NOMO-1 (cell line): Measurements from ENCODE around the gene OR6P1.

Experiments
- DNase-seq, 2 experiments: peaks; one replicate each; lab custom pipeline; 2025; ENCODE audit not compliant: unreplicated experiment in 2 of 2; lab: John Stamatoyannopoulos, UW

OR6P1 gene

GRCh38 chr1:158570480-158570879 is at the start of gene OR6P1:
TSS of gene OR6P1 (minus strand) at chr1:158570580. CDS start at chr1:158563604, 6,976 bp downstream.
- no peak for DNase-seq

- DNase-seq, result no peak
These were observed 43.4 kb upstream of the OR6P1 start for GRCh38 chr1:158613764-158614163.

GRCh38 chr1:158611916-158612315 is 41.5 kb upstream of the OR6P1 start:
- DNase-seq, result no peak

GRCh38 chr1:158607296-158607695 is 36.9 kb upstream of the OR6P1 start:
- DNase-seq, result no peak

- DNase-seq, result no peak
These were observed 34.6 kb upstream of the OR6P1 start, which contains the start of gene OR10Z1 for GRCh38 chr1:158604968-158605367. TSS of gene OR10Z1 (plus strand) at chr1:158605268. CDS start at chr1:158606439, 1,171 bp downstream.

GRCh38 chr1:158600735-158601134 is 30.4 kb upstream of the OR6P1 start:
- DNase-seq, result no peak

GRCh38 chr1:158586942-158587341 is 16.6 kb upstream of the OR6P1 start:
- DNase-seq, result no peak

GRCh38 chr1:158583962-158584361 is 13.6 kb upstream of the OR6P1 start:
- DNase-seq, result no peak

GRCh38 chr1:158579733-158580132 is 9.4 kb upstream of the OR6P1 start, which contains the start of gene OR10X1:
TSS of gene OR10X1 (minus strand) at chr1:158579899. CDS start at chr1:158579899, 0 bp downstream.
- DNase-seq, result no peak

- no peak for DNase-seq
These were observed 7.2 kb upstream of the OR6P1 start for GRCh38 chr1:158577561-158577960.

GRCh38 chr1:158572226-158572625 is 1.8 kb upstream of the OR6P1 start:
- no peak for DNase-seq

GRCh38 chr1:158564608-158565007 is 5.8 kb downstream of the OR6P1 start:
- peak; percentile 39 to 89 for DNase-seq

GRCh38 chr1:158563853-158564252 is 6.5 kb downstream of the OR6P1 start:
- DNase-seq, result peak; percentile 18 to 83

- no peak for DNase-seq
These were observed 10.7 kb downstream of the OR6P1 start for GRCh38 chr1:158559696-158560095.

GRCh38 chr1:158554352-158554751 is 16.0 kb downstream of the OR6P1 start, which contains the start of gene OR6Y1:
TSS of gene OR6Y1 (minus strand) at chr1:158554405. CDS start at chr1:158548105, 6,300 bp downstream.
- no peak for DNase-seq

GRCh38 chr1:158552296-158552695 is 18.1 kb downstream of the OR6P1 start:
- no peak for DNase-seq

- no peak for DNase-seq
These were observed 22.8 kb downstream of the OR6P1 start for GRCh38 chr1:158547533-158547932.

GRCh38 chr1:158537609-158538008 is 32.8 kb downstream of the OR6P1 start:
- DNase-seq, result no peak

GRCh38 chr1:158534496-158534895 is 35.9 kb downstream of the OR6P1 start:
- no peak for DNase-seq

- DNase-seq, result no peak
These were observed 43.1 kb downstream of the OR6P1 start for GRCh38 chr1:158527190-158527815.

- no peak for DNase-seq
These were observed 48.7 kb downstream of the OR6P1 start for GRCh38 chr1:158521666-158522058.

- no peak for DNase-seq
These were observed 49.3 kb downstream of the OR6P1 start for GRCh38 chr1:158520955-158521665.
